SU-DHL-6 (cell line): ENCODE measurements around the gene TTC4.

Experiments used
- H2AFZ ChIP-seq: fragments of 200-600 bp; sonication (generic); 2 replicates; pipeline ENCODE4 v1.6.1; 2014; ENCODE audit warnings: low read depth, mild to moderate bottlenecking, moderate library complexity, mixed read lengths, antibody characterized with exemption, low read length; ENCODE audit not compliant: severe bottlenecking
- H3F3A ChIP-seq: fragments of 200-600 bp; shearing (Covaris generic); 2 replicates; pipeline ENCODE4 v1.6.0; 2016; ENCODE audit warnings: antibody characterized with exemption, mild to moderate bottlenecking; ENCODE audit not compliant: insufficient read depth
- H3K27ac ChIP-seq: fragments of 200-600 bp; sonication (generic); 2 replicates; pipeline ENCODE4 v1.5.1; 2016; ENCODE audit warnings: low read depth, mild to moderate bottlenecking, low read length, moderate library complexity, mixed read lengths
- H3K27me3 ChIP-seq: fragments of 200-600 bp; sonication (generic), shearing (Covaris generic); 2 replicates; pipeline ENCODE4 v1.6.0; 2014; ENCODE audit warnings: mild to moderate bottlenecking, low read length
- H3K36me3 ChIP-seq: fragments of 200-600 bp; sonication (generic); 2 replicates; pipeline ENCODE4 v1.6.1; 2014; ENCODE audit warnings: mild to moderate bottlenecking, low read length, mixed read lengths
- H3K4me2 ChIP-seq: fragments of 300-600, 200-600 bp; shearing (Covaris generic), sonication (generic); 2 replicates; pipeline ENCODE4 v1.6.0; 2014; ENCODE audit warnings: low read length, low read depth, mild to moderate bottlenecking; ENCODE audit not compliant: poor library complexity, severe bottlenecking
- H3K4me3 ChIP-seq: fragments of 200-600 bp; sonication (generic); 2 replicates; pipeline ENCODE4 v1.5.1; 2014; ENCODE audit warnings: antibody characterized with exemption, low read length, mild to moderate bottlenecking, mixed read lengths; ENCODE audit not compliant: insufficient read depth, poor library complexity, severe bottlenecking
- H3K79me2 ChIP-seq: fragments of 200-600 bp; sonication (generic); 2 replicates; pipeline ENCODE4 v1.6.1; 2014; ENCODE audit warnings: mild to moderate bottlenecking, low read length, moderate library complexity; ENCODE audit not compliant: insufficient read depth
- H3K9ac ChIP-seq: fragments of 200-600 bp; sonication (generic); 2 replicates; pipeline ENCODE4 v1.7.0; 2014; ENCODE audit warnings: mild to moderate bottlenecking, low read length
- H3K9me2 ChIP-seq: fragments of 200-600 bp; sonication (generic); replicated peaks from 2 replicates; pipeline ENCODE4 v1.6.1; 2014; ENCODE audit warnings: low read length; ENCODE audit not compliant: insufficient read depth
- H3K9me3 ChIP-seq: fragments of 200-600 bp; sonication (generic); 2 replicates; pipeline ENCODE4 v1.6.1; 2014; ENCODE audit warnings: low read length, mixed read lengths; ENCODE audit not compliant: insufficient read depth
- H4K20me1 ChIP-seq: fragments of 200-600 bp; sonication (generic); 2 replicates; pipeline ENCODE4 v1.6.1; 2014; ENCODE audit warnings: low read depth, mild to moderate bottlenecking, antibody characterized with exemption, low read length, moderate library complexity, mixed read lengths
- CTCF ChIP-seq: fragments of 200-600 bp; sonication (generic); IDR thresholded peaks from one replicate; pipeline ENCODE4 v1.5.1; 2017; ENCODE audit warnings: antibody characterized with exemption, mild to moderate bottlenecking, low read length, moderate library complexity; ENCODE audit not compliant: insufficient read depth, poor library complexity, severe bottlenecking
- EZH2phosphoT487 ChIP-seq: fragments of 200-600 bp; sonication (generic), shearing (Covaris generic); conservative IDR thresholded peaks from 2 replicates; pipeline ENCODE4 v1.6.1; 2018; ENCODE audit warnings: mild to moderate bottlenecking, antibody characterized with exemption, low read length, moderate library complexity, mixed read lengths

Gene TTC4

DNA sequence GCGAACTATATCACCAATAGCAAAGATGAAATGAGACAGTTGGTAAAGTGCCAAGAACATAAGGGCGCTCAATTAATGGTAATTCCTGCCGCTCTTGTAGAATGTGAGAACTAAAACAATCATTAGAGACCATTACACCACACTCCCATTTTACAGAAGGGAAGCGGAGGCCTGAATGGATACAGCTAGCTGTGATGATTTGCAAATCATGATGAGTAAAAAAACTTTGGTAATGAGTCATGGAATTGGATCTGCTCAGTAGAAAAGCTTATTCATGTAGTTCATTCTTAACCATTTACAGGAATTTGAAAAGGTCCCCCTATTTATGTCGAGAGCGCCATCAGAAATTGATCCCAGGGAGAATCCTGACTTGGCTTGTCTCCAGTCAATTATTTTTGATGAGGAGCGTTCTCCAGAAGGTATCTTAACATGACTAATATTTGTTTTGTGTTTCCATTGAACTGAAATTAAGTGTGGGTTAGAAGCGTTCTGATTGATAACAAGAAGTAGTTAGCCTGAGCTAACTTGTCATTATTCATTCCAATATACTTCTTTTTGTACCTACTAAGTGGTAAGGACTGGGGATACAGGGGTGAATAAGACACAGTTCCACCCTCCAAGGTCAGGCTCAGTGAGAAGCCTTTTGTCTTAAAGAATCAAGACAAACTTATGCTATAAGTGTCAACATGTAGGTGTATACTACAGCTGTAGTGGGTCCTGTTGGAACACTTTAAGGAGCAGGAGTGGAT is 812 bp downstream of the TTC4 start:
- H3K27ac ChIP-seq: no peak overlapping the region
- peaks cover 19% of the 10 kb centered on the region for H3K79me2 ChIP-seq
- no peaks in the 10 kb centered on the region for H3K9me2 ChIP-seq
- H3K36me3 ChIP-seq: peaks cover 11% of the 10 kb centered on the region; the same call in 1 of the 2 replicates
- TF ChIP-seq CTCF: no peak
- no peak for TF ChIP-seq EZH2phosphoT487
- peak overlapping the region; percentile 76 for H3K9ac ChIP-seq
- peak overlapping the region; percentile 80 for H3K4me3 ChIP-seq
- H3F3A ChIP-seq: no peaks in the 10 kb centered on the region
- peak overlapping the region; percentile 84 for H3K4me2 ChIP-seq
- H3K27me3 ChIP-seq: no peaks in the 10 kb centered on the region
- peak overlapping the region; percentile 79 for H2AFZ ChIP-seq
- H4K20me1 ChIP-seq: no peaks in the 10 kb centered on the region
- H3K9me3 ChIP-seq: no peaks in the 10 kb centered on the region

GRCh38 chr1:54721719-54722118 is 6.1 kb downstream of the TTC4 start:
- Histone ChIP-seq H3K79me2 (peaks cover 9% of the 10 kb centered on the region), H3K4me2 (no peak overlapping the region), H3K4me3 (no peak overlapping the region), H3F3A (0 out of 2 replicates have a peak, but pooled peaks cover 5% of the 10 kb centered on the region), H3K9me2 (no peaks in the 10 kb centered on the region), H3K27ac (no peak overlapping the region), H3K36me3 (peaks cover 36% of the 10 kb centered on the region; the same call in 1 of the 2 replicates), H3K9me3 (no peaks in the 10 kb centered on the region), H3K27me3 (no peaks in the 10 kb centered on the region), H2AFZ (no peak overlapping the region), H3K9ac (no peak overlapping the region), H4K20me1 (no peaks in the 10 kb centered on the region)
- TF ChIP-seq EZH2phosphoT487: no peak

DNA sequence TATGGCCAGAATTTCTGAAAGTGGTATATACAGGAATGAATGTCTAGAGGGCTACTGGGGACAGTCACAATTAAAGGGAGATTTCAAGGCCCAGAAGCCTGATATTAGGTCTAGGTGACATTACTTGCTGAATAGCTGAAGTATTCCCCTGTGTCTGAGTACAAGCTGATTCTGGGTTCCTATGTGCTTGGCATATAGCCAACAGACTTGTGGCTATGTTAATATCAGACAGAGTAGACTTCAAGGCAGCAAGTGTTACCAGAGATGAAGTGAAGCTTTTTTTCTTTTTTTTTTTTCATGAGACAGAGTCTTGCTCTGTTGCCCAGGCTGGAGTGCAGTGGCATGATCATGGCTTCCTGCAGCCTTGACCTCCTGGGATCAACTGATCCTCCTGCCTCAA is 8.3 kb downstream of the TTC4 start:
- Histone ChIP-seq H3K27me3 (no peaks in the 10 kb centered on the region), H3K9me2 (no peaks in the 10 kb centered on the region), H3K36me3 (peaks cover 39% of the 10 kb centered on the region; the same call in 1 of the 2 replicates), H3K9me3 (no peaks in the 10 kb centered on the region), H3K9ac (no peak overlapping the region), H3K27ac (no peak overlapping the region), H3K4me3 (no peak overlapping the region), H3F3A (0 out of 2 replicates have a peak, but pooled peaks cover 5% of the 10 kb centered on the region), H3K79me2 (no peaks in the 10 kb centered on the region), H2AFZ (no peak overlapping the region), H4K20me1 (no peaks in the 10 kb centered on the region), H3K4me2 (no peak overlapping the region)
- TF ChIP-seq EZH2phosphoT487 (no peak), CTCF (no peak)

GRCh38 chr1:54724771-54725170 is 9.1 kb downstream of the TTC4 start:
- Histone ChIP-seq H3K27me3 (no peaks in the 10 kb centered on the region), H3K4me2 (no peak overlapping the region), H3F3A (0 out of 2 replicates have a peak, but pooled peaks cover 5% of the 10 kb centered on the region), H3K27ac (no peak overlapping the region), H3K36me3 (peaks cover 39% of the 10 kb centered on the region; the same call in 1 of the 2 replicates), H2AFZ (no peak overlapping the region), H4K20me1 (no peaks in the 10 kb centered on the region), H3K9me2 (no peaks in the 10 kb centered on the region), H3K9me3 (no peaks in the 10 kb centered on the region), H3K9ac (no peak overlapping the region), H3K4me3 (no peak overlapping the region), H3K79me2 (no peaks in the 10 kb centered on the region)
- TF ChIP-seq EZH2phosphoT487 (no peak), CTCF (no peak)
